Brain microvascular endothelial cell (primary cell): ENCODE measurements around the gene PTDSS2.
"Not testable (repeated sequence)": the region's sequence is repeated elsewhere in the genome, so short reads cannot be mapped to it uniquely, and the experiment has no call there.

Experiments used
- DNase-seq: peaks from one replicate; pipeline ENCODE4 v3.0.0-alpha.2; 2020
- H3K27ac ChIP-seq: fragments of 250-450 bp; sonication (Bioruptor Pico); 2 replicates; pipeline ENCODE4 v1.5.1; 2020; ENCODE audit warnings: mild to moderate bottlenecking, moderate library complexity
- H3K27me3 ChIP-seq: fragments of 250-450 bp; sonication (Bioruptor Pico); replicated peaks from 2 replicates; pipeline ENCODE4 v1.5.1; 2020; ENCODE audit warnings: mild to moderate bottlenecking
- H3K36me3 ChIP-seq: fragments of 250-450 bp; sonication (Bioruptor Pico); replicated peaks from 2 replicates; pipeline ENCODE4 v1.5.1; 2020; ENCODE audit warnings: mild to moderate bottlenecking
- H3K4me3 ChIP-seq: 2 replicates; pipeline ENCODE4 v1.5.1; 2011; ENCODE audit warnings: low read depth, mild to moderate bottlenecking, control low read depth, low read length, moderate library complexity
- in situ Hi-C: cut with HindIII; loops from 2 replicates; pipeline ENCODE4 v1.10.0; 2017; ENCODE audit warnings: low sequenced_read_pairs, low pct_ligation_motif_present
- TF ChIP-seq, protein P1 (sequence below): IDR thresholded peaks from 2 replicates; pipeline ENCODE4 v1.5.1; 2011; ENCODE audit warnings: low read depth, mild to moderate bottlenecking, moderate library complexity, low read length, control low read depth, inconsistent platforms; ENCODE audit errors: missing control alignments

PTDSS2 gene

DNA sequence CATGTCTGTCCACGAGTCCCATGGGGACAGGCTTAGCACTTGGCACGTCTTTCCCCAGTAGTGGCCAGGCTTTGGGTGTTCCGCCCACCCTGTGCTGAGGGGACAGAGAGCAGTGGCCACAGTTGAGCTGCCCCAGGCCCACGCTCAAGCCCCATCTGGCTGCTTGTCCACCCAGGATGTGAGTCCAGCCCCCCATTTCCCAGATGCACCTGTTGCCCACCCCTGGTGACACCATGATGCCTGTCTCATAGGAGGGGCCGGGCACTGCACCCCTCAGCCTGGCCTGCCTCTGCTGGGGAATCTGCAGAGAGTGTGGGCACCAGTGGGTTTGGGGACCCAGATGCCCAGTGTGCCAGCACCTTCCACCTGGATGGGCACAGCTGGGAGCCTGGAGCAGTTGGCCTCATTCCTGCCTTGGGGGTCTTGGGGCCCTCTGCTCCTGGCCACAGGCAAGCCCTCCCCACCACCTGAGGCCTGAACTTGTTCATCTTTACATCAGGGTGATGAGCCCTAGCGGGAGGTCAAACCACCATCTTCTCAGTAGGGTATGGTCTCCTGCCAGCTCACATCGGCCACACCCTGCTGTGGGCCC, 41.0 kb upstream of the PTDSS2 start:
- TF ChIP-seq, protein P1, sequence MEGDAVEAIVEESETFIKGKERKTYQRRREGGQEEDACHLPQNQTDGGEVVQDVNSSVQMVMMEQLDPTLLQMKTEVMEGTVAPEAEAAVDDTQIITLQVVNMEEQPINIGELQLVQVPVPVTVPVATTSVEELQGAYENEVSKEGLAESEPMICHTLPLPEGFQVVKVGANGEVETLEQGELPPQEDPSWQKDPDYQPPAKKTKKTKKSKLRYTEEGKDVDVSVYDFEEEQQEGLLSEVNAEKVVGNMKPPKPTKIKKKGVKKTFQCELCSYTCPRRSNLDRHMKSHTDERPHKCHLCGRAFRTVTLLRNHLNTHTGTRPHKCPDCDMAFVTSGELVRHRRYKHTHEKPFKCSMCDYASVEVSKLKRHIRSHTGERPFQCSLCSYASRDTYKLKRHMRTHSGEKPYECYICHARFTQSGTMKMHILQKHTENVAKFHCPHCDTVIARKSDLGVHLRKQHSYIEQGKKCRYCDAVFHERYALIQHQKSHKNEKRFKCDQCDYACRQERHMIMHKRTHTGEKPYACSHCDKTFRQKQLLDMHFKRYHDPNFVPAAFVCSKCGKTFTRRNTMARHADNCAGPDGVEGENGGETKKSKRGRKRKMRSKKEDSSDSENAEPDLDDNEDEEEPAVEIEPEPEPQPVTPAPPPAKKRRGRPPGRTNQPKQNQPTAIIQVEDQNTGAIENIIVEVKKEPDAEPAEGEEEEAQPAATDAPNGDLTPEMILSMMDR: no peak
- in situ Hi-C loops: no loop called here
- Histone ChIP-seq H3K27ac (no peak overlapping the region), H3K27me3 (no peaks in the 10 kb centered on the region), H3K4me3 (no peak overlapping the region), H3K36me3 (no peaks in the 10 kb centered on the region)
- DNase-seq: no peak

DNA sequence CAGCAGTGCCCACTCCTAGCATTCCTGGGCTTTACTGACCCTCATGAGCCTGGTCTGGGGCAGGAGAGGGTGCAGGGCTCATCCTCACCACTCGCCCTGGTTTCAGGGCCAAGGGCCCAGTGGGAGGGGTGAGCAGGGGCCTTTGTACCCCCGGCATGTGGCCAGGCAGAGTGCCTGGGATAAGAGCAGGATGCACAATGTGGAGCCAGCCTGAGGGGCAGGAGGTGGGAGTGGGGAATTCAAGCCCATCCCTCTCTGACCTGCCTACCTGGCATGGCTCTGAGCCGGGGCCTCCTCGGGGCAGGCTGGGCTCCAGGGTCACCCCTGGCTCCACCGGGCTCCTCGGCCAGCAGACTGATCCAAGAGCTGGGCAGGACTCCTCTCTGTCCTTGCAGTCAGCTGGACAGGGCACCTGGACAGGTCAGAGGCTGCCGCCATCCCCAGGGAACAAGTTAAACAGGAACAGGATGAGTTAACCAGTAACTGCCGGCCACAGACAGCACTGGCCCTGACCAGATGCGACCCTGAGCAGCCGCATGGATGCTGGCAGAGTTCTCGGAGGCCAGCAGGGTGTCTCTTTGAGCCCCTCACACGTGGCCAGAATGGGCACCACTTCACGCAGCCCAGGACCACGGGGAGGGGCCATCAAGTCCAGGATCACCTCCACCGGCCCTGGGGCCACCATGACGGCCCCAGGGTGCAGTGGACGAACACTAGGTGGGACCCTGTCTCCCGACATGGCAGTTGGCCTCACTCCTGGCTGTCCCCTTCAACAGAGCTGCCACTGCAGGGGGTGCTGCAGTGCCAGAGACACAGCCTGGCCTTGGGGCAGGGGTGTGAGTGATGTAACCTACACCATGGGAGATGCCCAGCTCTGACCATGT, 40.2 kb upstream of the PTDSS2 start:
- Histone ChIP-seq H3K4me3 (no peak overlapping the region), H3K27me3 (no peaks in the 10 kb centered on the region), H3K27ac (no peak overlapping the region), H3K36me3 (no peaks in the 10 kb centered on the region)
- DNase-seq: no peak
- in situ Hi-C loops: no loop called here
- TF ChIP-seq, protein P1: no peak

DNA sequence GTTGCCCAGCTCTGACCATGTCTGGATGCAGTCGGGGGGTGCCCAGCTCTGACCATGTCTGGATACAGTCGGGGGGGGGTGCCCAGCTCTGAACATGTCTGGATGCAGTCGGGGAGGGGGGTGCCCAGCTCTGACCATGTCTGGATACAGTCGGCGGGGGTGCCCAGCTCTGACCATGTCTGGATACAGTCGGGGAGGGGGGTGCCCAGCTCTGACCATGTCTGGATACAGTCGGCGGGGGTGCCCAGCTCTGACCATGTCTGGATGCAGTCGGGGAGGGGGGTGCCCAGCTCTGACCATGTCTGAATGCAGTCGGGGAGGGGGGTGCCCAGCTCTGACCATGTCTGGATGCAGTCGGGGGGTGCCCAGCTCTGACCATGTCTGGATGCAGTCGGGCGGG, 39.4 kb upstream of the PTDSS2 start:
- H3K27me3 ChIP-seq, H3K27ac ChIP-seq, in situ Hi-C loops, H3K4me3 ChIP-seq, DNase-seq, H3K36me3 ChIP-seq: not testable (repeated sequence)

DNA sequence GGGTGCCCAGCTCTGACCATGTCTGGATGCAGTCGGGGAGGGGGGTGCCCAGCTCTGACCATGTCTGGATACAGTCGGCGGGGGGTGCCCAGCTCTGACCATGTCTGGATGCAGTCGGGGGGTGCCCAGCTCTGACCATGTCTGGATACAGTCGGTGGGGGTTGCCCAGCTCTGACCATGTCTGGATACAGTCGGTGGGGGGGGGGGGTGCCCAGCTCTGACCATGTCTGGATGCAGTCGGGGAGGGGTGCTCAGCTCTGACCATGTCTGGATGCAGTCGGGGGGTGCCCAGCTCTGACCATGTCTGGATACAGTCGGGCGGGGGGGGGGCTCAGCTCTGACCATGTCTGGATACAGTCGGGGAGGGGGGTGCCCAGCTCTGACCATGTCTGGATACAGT, 38.6 kb upstream of the PTDSS2 start:
- DNase-seq, H3K27me3 ChIP-seq, H3K4me3 ChIP-seq, H3K36me3 ChIP-seq, H3K27ac ChIP-seq, in situ Hi-C loops: not testable (repeated sequence)

DNA sequence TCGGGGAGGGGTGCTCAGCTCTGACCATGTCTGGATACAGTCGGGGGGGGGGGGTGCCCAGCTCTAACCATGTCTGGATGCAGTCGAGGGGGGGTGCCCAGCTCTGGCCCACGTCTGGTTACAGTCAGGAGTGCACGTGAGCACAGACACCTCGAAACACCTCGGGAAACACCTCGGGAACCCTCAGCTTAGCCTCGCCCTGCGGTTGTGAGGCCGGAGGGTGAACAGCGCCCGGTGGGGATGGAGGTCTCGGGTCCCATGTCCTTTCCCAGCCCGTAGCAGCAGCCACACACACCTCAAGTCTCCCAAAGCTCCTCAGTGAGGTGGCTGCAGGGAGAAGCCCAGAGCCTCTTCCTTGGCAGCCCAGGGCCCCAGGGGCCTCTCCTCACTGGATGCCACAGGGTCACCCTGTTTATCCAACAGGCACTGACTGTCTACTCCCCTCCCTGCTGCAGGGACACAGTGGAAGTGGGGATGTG, 37.4 kb upstream of the PTDSS2 start:
- H3K27ac ChIP-seq: no peak overlapping the region
- in situ Hi-C loops: no loop called here
- no peak overlapping the region for H3K4me3 ChIP-seq
- no peak for DNase-seq
- TF ChIP-seq, protein P1: no peak
- H3K27me3 ChIP-seq: no peaks in the 10 kb centered on the region
- no peaks in the 10 kb centered on the region for H3K36me3 ChIP-seq

DNA sequence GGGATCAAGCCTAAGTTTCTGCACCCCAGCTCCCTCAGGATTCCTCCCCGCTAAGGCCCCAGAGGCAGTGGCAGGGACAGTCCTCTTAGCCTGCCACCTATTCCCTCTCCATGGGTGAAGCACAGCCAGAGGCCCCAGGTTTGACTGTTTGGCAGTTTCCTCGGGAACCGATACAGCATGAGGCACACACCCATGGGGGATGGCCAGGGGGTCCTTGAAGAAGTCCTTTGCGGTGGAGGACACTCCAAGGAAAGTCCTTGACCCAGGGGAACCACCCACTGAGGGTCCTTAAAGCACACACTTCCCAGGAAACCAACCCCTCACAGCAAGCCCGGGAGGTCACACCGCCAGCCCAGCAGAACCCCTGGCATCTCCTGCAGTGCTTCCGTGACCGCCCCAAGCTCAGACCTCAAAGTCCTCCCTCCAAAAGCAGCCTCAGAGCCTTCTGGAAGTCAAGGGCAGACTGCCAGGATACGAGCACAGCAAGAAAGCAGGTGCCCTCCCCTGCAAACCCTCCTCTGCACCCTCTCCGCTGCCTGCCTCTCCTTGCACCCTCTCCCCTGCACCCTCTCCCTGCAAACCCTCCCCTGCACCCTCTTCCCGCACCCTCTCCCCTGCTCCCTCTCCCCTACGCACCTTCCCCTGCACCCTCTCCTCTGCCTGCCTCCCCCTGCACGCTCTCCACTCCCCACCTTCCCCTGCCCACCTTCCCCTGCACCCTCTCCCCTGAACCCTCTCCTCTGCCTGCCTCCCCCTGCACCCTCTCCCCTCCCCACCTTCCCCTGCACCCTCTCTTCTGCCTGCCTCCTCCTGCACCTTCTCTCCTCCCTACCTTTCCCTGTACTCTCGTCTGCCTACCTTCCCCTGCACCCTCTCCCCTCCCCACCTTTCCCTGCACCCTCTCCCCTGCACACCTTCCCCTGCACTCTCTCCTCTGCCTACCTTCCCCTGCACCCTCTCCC, 36.7 kb upstream of the PTDSS2 start:
- TF ChIP-seq, protein P1: no peak
- H3K27ac ChIP-seq: no peak overlapping the region
- in situ Hi-C loops: no loop called here
- no peaks in the 10 kb centered on the region for H3K27me3 ChIP-seq
- DNase-seq: no peak
- no peak overlapping the region for H3K4me3 ChIP-seq
- no peaks in the 10 kb centered on the region for H3K36me3 ChIP-seq
